HK-2 (cell line): ENCODE data around the gene ITPK1.

Experiments used
- DNase-seq: peaks from one replicate; pipeline ENCODE4 v3.0.0-alpha.2; 2018; ENCODE audit not compliant: unreplicated experiment

Gene ITPK1

DNA sequence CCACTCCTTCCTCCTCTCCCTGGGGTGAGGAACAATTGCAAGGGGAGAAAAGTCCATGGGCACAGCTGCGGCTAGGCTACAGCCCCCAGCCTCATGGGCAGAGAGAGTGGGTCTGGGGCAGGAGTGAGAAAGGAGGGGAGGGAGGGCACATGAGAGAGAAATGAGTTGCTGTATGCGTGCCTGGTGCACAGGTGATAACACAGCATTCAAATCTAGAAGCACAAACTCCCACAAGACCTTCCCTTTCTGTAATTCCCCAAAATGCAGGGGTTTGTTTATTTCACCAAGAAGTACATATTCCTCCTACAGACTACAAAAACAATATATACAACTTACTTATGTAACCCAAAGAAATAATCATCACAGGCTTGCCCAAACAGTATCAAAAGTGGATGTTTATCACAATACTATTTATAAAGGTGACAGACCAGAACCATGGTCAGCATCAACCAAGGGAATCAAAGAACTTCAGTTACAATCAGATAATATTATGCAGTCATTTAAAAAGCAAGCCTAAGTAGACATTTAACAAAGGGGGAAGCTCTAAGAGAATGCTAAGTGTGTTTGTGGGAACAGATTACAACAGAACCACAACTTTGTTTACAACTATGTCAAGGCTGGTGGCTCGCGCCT, 54.2 kb downstream of the ITPK1 start:
- no peak for DNase-seq

DNA sequence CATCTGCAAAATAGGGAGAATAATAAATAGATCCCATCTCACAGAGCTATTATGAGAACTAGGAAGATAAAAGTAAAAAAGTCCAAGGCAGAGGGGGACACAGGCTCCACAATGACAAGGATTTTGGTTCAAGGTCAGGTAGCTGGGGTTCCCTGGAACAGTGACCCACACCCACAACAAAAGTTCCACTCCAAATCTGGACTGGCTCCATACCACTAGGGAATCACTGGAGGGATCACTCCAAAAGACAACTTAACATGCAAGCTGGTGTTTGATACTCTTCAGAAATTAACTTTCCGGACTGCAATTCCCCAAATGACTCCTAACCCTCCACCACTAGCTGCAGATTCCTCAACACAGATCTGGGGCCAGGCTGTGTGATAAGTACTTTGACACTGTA, 54.9 kb downstream of the ITPK1 start:
- no peak for DNase-seq

GRCh38 chr14:93059917-93060545, 55.7 kb downstream of the ITPK1 start:
- DNase-seq = no peak

DNA sequence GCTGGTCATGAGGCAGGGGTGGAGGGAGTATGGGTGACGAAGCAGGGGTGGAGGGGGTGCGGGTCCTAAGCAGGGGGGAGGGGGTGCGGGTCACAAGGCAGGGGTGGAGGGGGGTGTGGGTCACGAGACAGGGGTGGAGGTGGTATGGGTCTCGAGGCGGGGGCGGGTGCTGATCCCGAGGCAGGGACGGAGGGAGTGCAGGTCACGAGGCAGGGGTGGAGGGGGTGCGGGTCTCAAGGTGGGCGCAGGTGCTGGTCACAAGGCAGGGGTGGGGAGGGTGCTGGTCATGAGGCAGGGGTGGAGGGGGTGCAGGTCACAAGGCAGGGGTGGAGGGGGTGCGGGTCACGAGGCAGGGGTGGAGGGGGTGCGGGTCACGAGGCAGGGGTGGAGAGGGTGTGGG, 56.5 kb downstream of the ITPK1 start:
- no peak for DNase-seq

GRCh38 chr14:93057586-93058280, 58.0 kb downstream of the ITPK1 start:
- no peak for DNase-seq

GRCh38 chr14:93056840-93057585, 58.7 kb downstream of the ITPK1 start:
- no peak for DNase-seq

- no peak for DNase-seq
Measured at GRCh38 chr14:93056166-93056839, 59.4 kb downstream of the ITPK1 start.

GRCh38 chr14:93055651-93056115, 60.0 kb downstream of the ITPK1 start:
- no peak for DNase-seq

- DNase-seq = no peak
Measured at GRCh38 chr14:93054876-93055275, 60.8 kb downstream of the ITPK1 start.

DNA sequence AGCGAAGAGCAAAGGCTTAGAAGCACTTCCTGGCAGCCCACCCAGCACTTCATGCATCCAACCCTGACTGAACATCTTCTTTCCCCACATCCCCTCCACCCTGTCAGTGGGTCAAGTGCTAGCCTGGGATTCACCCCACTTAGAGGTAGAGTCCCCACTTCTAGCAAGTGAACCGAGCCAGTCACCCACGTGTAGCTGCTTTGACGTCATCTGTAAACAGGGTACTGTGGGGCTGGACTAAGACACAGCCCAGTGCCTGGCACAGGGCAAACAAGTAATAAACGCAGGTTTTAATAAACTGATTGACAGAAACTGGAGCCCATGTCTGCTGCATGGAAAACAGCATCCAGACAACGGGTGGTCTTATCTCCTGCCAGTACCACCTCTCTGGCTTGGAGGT, 61.7 kb downstream of the ITPK1 start:
- no peak for DNase-seq

DNA sequence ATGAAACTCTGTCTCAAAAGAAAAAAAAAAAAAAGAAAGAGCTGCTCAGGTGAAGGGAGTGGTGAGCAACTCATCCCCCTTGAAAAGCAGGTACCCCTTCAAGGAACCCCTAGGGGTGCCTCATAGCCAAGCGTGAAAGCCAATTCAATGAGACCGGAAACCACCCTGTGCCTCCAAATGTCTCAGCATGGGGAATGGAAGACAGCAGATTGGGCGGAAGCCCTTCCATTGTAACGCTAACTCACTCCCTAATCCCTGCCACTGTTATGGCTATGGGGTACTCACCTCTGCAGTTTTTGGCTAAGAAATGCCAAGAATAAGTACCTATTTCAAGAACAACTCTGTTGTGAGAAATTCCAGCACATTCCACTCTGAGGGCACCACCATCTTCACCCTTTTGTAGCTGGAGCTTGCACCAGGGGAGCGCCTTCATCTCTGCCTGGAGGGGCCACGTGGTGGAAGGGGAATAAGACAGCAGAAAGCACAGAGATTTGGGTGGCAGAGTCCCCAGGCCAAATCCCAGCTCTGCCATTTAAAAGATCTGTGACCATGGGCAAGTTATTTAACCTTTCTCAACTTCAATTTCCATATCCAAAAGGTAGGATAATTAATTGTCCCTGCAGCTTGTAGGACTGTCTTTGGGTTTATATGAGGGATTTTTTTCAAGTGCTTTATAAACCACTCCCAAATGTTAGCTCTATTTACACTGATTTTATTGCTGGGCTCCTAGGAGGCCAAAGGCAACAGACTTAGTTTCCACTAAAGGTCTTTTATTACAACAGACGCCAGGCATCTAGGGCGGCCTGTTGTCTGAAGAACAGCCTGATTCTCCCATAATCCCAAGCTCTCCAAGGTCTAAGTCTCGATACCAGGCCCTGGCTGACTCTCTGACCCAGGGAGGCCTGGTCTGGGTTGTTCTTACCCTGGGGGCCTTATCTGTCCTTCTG, 63.9 kb downstream of the ITPK1 start:
- no peak for DNase-seq

- no peak for DNase-seq
Measured at GRCh38 chr14:93050761-93051160, 65.0 kb downstream of the ITPK1 start.

- DNase-seq = no peak
Measured at GRCh38 chr14:93049867-93050331, 65.8 kb downstream of the ITPK1 start.

DNA sequence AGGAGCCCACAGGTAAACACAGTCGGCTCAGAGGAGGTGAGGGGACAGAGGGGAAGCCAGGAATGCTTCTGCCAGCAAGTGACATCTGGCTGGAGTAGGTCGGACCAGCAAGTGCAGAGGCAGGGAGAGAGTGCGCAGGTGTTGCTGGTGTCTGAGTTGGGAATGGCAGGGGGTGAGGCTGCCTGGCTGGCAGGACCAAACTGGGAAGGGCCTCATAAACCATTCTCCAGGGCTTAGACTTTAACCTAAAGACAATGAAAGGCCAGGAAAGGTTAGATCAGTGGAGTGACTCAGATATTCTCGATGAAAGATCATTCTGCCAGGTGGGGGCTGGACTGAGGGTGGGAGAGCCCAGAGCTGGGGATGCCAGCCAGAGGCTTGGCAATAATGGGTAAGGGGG, 66.4 kb downstream of the ITPK1 start:
- DNase-seq = no peak

- DNase-seq = no peak
Measured at GRCh38 chr14:93048843-93049242, 66.9 kb downstream of the ITPK1 start.

- no peak for DNase-seq
Measured at GRCh38 chr14:93047661-93048060, 68.1 kb downstream of the ITPK1 start.

DNA sequence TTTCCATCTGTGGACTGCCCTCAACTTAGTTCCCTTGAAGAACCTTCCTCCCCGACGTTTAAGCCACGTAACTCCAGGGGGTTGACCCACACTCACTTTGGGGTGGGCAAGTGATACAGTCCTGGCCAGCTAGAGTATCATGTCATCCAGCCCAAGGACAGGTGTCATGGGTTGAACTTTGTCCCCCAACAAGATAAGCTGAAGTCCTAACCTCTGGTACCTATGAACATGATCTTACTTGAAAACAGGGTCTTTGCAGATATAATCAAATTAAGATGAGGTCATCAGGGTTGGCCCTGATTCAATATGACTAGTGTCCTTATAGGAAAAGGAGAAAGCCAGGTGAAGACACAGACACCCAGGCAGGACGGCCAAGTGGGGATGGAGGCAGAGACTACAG, 68.6 kb downstream of the ITPK1 start:
- DNase-seq = no peak

DNA sequence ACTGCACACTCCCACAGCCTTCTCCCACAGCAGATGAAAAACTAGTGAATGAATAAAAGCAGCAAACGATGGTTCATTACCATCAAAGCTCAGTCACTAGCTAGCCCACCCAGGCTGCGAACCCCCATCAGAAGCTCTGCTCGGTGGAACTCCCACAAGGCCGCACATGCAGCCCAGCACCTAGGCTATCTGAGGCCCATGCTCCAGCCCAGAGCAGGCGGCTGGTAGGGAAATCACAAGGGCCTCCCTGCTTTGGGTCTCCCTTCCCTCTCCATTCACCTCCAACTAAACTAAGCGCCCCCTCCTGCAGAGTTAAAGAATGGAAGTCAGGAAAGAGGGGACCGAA, 69.0 kb downstream of the ITPK1 start:
- DNase-seq = no peak

- DNase-seq = peak; percentile 67
Measured at GRCh38 chr14:93045965-93046704, 69.6 kb downstream of the ITPK1 start.

DNA sequence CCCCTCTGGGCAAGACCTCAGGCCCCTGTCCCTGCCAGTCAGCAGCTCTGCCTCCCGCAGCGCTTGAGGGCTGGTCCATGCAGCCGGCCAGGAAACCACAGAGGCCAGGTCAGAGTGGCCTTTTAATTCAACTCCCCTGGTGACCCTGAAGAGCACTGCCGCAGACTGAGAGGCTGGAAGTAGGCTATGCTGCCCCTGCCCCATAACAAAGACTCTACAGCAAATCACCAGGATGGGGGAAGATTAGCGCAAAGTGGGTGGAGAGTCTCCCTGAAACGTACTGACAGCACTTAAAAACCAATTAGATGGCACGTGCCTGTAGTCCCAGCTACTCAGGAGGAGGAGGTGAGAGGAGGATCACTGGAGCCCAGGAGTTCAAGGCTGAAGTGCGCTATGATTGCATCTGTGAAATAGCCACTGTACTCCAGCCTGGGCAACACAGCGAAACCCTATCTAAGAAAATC, 70.5 kb downstream of the ITPK1 start:
- peak; percentile 52 for DNase-seq
